ELF-1 (cell line): ENCODE data around the gene PKHD1.
A peak's percentile ranks its signal among the peaks of the same experiment; 100 is the strongest.

Source experiments
- DNase-seq: peaks from one replicate; pipeline ENCODE4 v3.0.0-alpha.2; 2016; ENCODE audit warnings: low read depth, low spot score

The PKHD1 gene

GRCh38 chr6:52049252-52050050 is 38.0 kb downstream of the PKHD1 start:
- DNase-seq, result no peak

GRCh38 chr6:52046456-52046855 is 41.0 kb downstream of the PKHD1 start:
- DNase-seq, result no peak

GRCh38 chr6:52045481-52045880 is 41.9 kb downstream of the PKHD1 start:
- DNase-seq, result no peak

DNA sequence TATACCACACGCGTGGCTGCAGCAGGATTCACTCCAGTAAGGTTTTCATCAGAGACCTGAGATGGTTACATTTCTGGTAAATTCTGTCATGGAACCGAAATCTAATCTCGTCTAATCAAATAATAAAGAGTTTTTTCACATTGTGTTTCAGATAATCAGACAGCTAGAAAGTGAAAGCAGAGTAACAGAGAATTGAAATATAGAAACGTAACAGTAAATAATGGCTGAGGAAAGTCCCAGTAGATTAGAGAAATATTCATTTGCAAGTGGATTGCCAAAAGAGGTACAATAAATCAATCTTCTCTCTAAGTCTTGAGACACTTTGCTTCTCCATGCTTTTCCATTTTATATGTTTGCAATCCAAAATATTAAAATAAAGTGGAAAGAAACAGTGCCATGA is 42.4 kb downstream of the PKHD1 start:
- no peak for DNase-seq

DNA sequence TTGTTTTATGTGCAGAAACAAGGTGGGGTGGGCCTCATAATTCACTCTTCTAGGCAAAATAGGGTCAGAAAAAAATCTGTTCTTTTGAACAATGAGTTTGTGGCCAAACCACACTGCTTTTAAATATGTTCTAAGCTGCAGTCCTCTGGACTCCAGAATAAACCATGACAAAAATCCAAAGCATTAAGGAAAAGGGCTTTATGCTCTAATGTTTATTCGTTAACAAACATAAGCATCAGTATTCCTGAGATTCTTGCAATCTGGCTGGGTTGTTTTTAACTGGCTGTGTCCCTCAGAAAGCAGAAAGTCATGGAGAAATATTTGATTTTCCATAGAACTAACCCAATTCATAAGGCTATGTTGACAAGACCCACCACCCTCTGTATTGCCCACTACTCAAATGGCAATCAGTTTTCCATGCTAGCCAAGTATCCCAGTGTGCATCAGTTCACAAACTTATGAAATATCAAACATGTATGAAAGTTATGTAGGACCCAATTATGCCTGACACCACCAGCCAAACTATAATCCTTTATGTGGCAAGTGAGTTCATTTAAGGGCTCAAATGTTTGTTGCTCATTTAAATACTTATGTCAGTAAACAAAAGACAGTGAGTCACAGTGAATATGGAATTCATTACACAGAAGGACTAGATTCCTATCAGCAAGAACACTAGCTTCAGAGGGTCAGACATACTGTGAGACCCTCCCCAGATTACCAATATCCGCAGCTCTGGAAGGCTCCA is 45.1 kb downstream of the PKHD1 start:
- DNase-seq, result no peak

GRCh38 chr6:52041134-52041533 is 46.3 kb downstream of the PKHD1 start:
- DNase-seq, result no peak

- DNase-seq, result no peak
Measured at GRCh38 chr6:52027699-52028098, 59.7 kb downstream of the PKHD1 start.

- DNase-seq, result no peak
Measured at GRCh38 chr6:52024451-52025068, 62.9 kb downstream of the PKHD1 start.

GRCh38 chr6:52022675-52023074 is 64.7 kb downstream of the PKHD1 start:
- no peak for DNase-seq

- DNase-seq, result no peak
Measured at GRCh38 chr6:52020945-52021570, 66.4 kb downstream of the PKHD1 start.

DNA sequence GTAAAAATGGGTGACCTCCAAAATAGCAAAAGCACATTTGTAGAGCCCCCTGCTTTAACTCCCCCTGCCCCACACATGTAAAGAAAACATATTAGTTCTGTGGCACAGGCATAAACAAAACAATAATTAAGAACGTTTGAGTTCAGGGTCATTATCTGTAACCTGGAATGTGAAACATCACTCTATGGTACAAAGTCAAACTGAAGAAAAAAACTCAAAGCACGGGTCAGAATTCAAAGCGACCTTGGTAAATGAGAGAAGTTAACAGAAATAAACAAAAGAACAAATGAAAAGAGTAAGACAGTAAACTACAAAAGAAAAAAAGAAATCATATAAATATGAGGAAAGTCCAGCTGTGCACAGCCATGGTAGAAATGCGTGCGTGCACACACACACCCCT is 67.5 kb downstream of the PKHD1 start:
- no peak for DNase-seq

GRCh38 chr6:52019092-52019491 is 68.3 kb downstream of the PKHD1 start:
- no peak for DNase-seq

DNA sequence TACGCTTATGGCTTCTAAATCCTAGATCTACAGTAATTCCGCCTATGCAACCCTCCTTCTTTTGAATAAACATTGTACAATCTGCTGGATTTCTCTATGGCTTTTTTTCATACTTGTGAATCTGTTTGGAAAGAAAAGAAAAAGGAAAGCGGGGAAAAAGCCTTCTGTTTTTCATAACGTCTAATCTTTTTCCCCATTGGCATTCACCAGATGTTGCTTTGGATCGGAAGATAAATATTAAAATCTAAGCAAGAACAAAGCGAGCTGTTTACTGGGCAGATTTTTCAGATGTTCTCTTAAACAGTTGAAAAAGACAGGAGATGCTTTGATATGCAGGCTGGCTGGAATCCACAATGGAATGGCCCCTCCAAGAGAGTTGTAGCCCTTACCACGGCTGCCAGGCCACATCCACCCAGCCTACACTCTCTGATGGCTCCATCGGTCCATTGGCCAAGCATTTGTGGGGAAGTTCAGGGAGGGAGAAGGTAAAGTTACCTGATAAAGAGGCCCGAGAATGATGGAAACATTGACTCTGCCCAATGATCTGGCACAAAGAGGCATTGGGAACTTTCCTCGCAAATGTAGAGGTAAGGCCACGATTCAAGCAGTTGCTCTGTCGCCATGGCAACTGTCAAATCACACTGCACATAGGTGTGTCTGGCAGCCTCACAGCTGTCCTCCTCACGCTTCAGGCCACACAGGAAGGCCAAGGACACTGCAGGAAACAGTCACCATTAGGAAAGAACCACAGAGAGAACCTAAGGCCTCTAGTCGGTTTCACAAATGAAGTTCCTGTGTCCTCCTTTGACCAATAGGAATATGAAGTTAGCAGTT is 70.3 kb downstream of the PKHD1 start:
- DNase-seq, result peak; percentile 52

DNA sequence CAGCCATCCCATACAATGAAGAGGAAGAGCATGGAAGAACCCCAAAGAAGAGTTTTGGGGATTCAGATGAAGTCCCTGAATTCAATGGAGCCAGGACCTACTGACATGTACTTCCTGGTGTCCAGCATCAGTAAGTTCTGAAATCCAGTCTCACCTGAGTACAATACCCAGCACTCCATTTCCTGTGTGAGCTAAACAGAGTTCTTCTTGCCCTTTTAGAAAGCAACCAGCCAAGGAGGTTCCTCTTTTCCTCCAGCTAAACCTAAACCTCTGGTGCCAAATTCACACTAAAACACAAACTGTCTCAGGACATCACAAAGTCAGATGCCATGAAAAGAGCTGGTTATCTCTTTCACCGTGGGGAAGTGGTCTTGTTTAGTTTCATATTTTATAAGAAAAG is 71.5 kb downstream of the PKHD1 start:
- no peak for DNase-seq

- no peak for DNase-seq
Measured at GRCh38 chr6:52014391-52014790, 73.0 kb downstream of the PKHD1 start.

DNA sequence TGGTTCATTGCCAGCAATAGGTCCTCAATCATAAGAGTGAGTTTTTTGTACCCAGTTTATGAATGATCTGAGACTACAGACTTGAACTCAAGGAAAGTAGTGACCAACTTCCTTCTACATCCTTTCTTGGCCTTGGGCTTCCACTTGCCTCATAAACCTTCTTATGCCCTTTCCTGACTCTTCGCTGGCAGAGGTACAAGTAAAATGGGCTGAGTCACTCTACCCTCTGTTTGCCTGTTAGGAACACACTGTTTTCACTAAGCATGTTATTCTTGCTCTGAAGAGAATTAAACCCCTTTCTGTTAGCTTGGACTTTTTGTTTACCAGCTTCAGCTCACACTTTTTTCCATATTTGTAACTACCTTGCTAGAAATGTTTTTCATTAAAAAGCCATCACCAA is 74.4 kb downstream of the PKHD1 start:
- no peak for DNase-seq

DNA sequence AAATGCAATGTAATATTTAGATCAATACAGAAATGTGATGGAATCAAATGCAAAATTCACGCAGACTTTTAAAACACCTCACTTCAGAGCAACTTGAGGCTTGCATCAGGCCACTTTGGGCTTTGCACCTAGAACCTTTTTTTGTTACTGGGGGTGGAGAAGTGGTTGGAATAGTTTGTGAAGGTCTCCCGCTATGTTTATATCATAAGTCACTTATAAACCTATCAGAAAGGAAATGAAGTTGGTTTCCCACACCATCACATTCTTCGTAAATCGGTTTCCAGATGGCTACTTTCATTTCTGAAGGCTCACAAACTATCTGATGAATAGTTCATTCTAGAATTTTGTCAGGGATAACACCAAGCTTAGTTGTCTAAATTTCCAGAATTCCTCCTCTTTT is 74.8 kb downstream of the PKHD1 start:
- no peak for DNase-seq

DNA sequence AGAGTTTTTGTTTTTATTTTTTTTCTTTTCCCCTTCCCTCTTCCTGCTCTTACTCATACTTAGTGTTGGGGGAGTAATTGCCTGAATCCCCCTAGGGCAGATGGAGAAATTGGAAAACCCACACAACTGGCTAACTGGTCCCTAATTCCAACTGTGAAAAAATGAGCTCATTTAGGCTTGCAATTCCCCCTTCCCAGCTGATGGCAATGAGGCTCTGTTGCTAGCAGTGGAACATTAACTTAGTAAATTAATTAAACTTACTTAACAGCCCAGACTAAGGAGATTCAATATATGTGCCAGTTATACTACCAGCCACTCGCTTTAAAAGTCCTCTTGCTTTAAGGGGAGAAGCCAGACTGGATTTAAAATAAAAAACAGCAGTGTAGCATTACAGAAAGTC is 76.6 kb downstream of the PKHD1 start:
- no peak for DNase-seq

DNA sequence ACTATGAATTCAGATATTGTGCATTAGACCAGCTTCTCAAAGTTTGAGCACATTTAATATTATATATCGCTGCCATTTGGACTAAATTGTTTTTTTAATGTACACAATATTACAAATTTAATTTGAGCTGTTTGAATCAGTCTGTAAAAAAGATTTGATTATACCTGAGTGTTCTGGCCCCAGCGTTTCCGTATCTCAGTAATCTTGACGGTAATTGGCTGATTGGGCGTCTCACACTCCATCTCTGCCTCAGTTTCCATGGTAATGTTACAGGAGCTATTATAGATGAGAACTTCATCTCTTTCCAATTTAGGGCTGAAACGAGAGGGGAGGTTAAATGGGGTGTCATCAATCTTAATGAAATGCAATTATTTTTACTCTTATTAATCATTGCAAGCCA is 77.3 kb downstream of the PKHD1 start:
- no peak for DNase-seq

DNA sequence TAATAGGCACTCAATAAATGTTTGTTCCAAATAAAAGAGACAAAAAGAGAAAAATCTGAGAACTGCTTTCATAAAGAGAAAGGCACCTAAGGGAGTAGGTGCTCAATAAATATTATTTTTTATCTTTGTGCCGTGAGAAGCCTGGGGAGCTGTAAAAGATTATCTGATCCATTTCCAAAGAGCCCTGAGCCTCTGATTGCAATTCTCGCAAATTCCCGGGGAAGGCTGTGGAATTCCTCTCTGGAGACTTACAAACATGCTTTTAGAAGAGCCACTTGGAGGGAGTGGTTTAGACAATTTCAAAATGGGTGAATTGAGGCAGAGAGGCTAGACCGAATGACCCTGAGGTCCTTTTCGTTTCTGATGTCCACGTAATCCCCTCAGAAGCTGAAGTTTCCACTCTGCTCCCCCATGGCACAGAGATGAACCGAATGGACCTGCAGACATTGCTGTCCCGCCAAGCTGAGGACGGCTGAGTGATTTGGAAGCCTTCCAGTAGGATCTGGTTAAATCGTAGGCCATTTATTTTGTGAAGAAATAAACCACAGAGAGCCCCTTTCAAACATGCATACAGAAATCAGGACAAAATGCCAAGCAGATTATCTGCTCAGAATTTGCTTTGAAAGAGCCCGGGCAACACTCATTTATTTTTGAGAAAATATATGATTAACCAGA is 77.8 kb downstream of the PKHD1 start:
- no peak for DNase-seq

GRCh38 chr6:52000064-52000463 is 87.3 kb downstream of the PKHD1 start:
- DNase-seq, result no peak
